ENCODE measurements around the gene TNRC18. TPM values are rescaled to one million over a fixed set of nuclear protein-coding genes. Genes with fewer than 3 reads are reported as not detected.

Gene TNRC18
- total and polyA plus RNA-seq, 9 of the 15 experiments (the other 6 are each of a cell fraction or from before 2014, with no cell fraction given) = 0.03 to 43.2 (median 18.0) TPM

DNA sequence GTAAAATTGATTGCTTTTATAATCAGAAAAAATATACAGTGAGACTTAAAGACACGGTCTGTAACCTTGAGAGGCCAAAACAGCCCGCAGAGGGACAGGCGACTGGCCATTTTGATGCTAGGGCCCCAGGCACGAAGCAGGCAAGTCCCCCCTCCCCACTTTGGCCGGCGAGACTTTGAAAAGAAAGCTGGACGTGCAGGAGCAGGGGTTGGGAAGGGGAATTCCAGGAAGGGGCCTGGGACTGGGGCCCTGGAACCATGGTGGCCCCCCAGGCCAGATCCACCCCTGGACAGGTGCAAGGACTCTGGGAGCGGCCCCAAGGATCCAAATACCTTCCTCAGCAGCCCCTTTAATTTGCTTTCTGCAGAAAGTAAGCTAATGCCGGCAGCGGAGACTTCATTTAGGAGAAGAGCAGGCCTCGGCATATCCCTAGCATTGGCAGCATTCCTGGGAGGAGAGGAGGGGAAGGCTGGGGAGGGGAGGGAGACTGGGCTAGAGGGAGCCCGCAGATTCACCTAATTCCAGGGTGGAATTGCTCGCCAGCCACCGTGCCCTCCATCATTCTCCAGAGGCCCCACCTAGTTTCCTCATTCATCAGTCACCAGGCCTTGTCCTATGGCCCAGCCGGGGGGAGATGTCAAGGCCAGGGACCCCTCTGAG, 24.9 kb upstream of the TNRC18 start (continued):
- TF ChIP-seq ZFP30 (CRISPR knock-in tag; IDR thresholded peaks at IDR 0.05; ENCODE audit: borderline replicate concordance) (no peak), SUPT5H (IDR thresholded peaks at IDR 0.05) (no peak), ZNF436 (CRISPR knock-in tag; IDR thresholded peaks at IDR 0.05) (no peak)

GRCh38 chr7:5445981-5446594, 22.5 kb upstream of the TNRC18 start:
- ATAC-seq = no peak; the same call in 1 of the 3 replicates
- H2AFZ ChIP-seq (ENCODE audit: low read depth, low read length) = no peak overlapping the region
- H3K36me3 ChIP-seq (ENCODE audit: control insufficient read depth, insufficient read depth, low read length) = no peaks in the 10 kb centered on the region
- no peaks in the 10 kb centered on the region for H3K9me1 ChIP-seq (ENCODE audit: control insufficient read depth, insufficient read depth, low read length)
- H3K4me3 ChIP-seq = no peak overlapping the region
- intact Hi-C loops (cut with micrococcal nuclease) (no loop called here), in situ Hi-C loops (cut with MboI) (no loop called here)
- no TSS peak for BruUV-seq (replicated peaks)
- no peaks in the 10 kb centered on the region for H3K27me3 ChIP-seq (ENCODE audit: control insufficient read depth in 2 of 2, insufficient read depth in 2 of 2, low read length in 2 of 2)
- DNase-seq (ENCODE audit: extremely low read depth in 1 of 4, low spot score in 3 of 4) = no peak
- no peaks in the 10 kb centered on the region for H4K20me1 ChIP-seq (replicated peaks; ENCODE audit: control insufficient read depth, insufficient read depth, low read length)
- H3K4me1 ChIP-seq (replicated peaks in 1 of 2; ENCODE audit: control insufficient read depth in 2 of 2, insufficient read depth in 2 of 2, low read length in 2 of 2) = peaks cover 9 to 39% of the 10 kb centered on the region in 2 experiments; a peak in 4 of 5 replicates
- TF ChIP-seq TEAD4 (IDR thresholded peaks at IDR 0.05; ENCODE audit: low read length) (no peak), TEAD4 (CRISPR knock-in tag; IDR thresholded peaks at IDR 0.05; ENCODE audit: borderline replicate concordance) (no peak), ZNF263 (CRISPR knock-in tag; IDR thresholded peaks at IDR 0.05; ENCODE audit: borderline replicate concordance) (peak; percentile 33; the same call in 1 of the 2 replicates), USF1 (CRISPR knock-in tag; IDR thresholded peaks at IDR 0.05) (0 out of 2 replicates have a peak, but pooled peaks have one; percentile 12)
- ChIA-PET POLR2A (no interaction called here), CTCF (ENCODE audit: low intra/inter-chr PET ratio) (no interaction called here)
- H3K9ac ChIP-seq (ENCODE audit: insufficient read depth in 1 of 2, low read depth in 2 of 2, low read length in 2 of 2) = peak overlapping the region in 1 of 2 experiments; percentile 20; a peak in 1 of 4 replicates
- no peaks in the 10 kb centered on the region for H3K79me2 ChIP-seq (ENCODE audit: control insufficient read depth, insufficient read depth, low read length)
- H3K9me3 ChIP-seq (replicated peaks; ENCODE audit: control insufficient read depth, insufficient read depth, low read depth, low read length) = no peaks in the 10 kb centered on the region
- WGBS (ENCODE audit: insufficient coverage, low coverage, missing lambda C conversion rate) = 49% methylated on average over 18 of the region's 19 CpGs
- peak; percentile 46 for FAIRE-seq
- no peak overlapping the region for H3K4me2 ChIP-seq (ENCODE audit: insufficient read depth, low read length)
- H3K27ac ChIP-seq (ENCODE audit: extremely low read depth, low read depth, low read length) = no peak overlapping the region
